WTC11 (cell line): ENCODE results near the gene PHLPP1.

ENCODE experiments used
- ARID4B ChIP-seq: sonication (generic); formaldehyde crosslinking; IDR thresholded peaks from 2 replicates; pipeline ENCODE4 v1.8.0; 2023; ENCODE audit warnings: missing genetic modification reagents, mild to moderate bottlenecking, borderline replicate concordance
- ATF1 ChIP-seq: sonication (generic); formaldehyde crosslinking; IDR thresholded peaks from 2 replicates; pipeline ENCODE4 v1.8.1; 2023; ENCODE audit warnings: mild to moderate bottlenecking, moderate library complexity, missing genetic modification reagents
- ATF3 ChIP-seq: sonication (generic); formaldehyde crosslinking; conservative IDR thresholded peaks from 2 replicates; pipeline ENCODE4 v1.8.1; 2022; ENCODE audit warnings: mild to moderate bottlenecking, missing genetic modification reagents
- CTCF ChIP-seq: fragments of 200-600 bp; IDR thresholded peaks from 2 replicates; pipeline ENCODE4 v1.8.0; 2022; ENCODE audit warnings: antibody characterized with exemption
- USF1 ChIP-seq: sonication (generic); formaldehyde crosslinking; IDR thresholded peaks from 2 replicates; pipeline ENCODE4 v1.8.0; 2022; ENCODE audit warnings: mild to moderate bottlenecking, missing genetic modification reagents
- ZNF121 ChIP-seq: sonication (generic); formaldehyde crosslinking; IDR thresholded peaks from 2 replicates; pipeline ENCODE4 v1.8.0; 2023; ENCODE audit warnings: missing genetic modification reagents

GRCh38 chr18:62784338-62784965 lies 69.1 kb downstream of the PHLPP1 start:
- TF ChIP-seq ZNF121 (CRISPR knock-in tag) (no peak), CTCF (no peak), ATF3 (CRISPR knock-in tag) (no peak), USF1 (CRISPR knock-in tag) (no peak), ARID4B (CRISPR knock-in tag) (no peak), ATF1 (CRISPR knock-in tag) (no peak)
